HG03469 (cell line): ENCODE measurements around the gene ARL4C.

ENCODE experiments used
- ATAC-seq: cut with Tn5 transposase; IDR thresholded peaks from one replicate; pipeline ENCODE4 v1.9.1; 2021; ENCODE audit warnings: mild to moderate bottlenecking, moderate library complexity, moderate number of reproducible peaks; ENCODE audit not compliant: unreplicated experiment

The ARL4C gene

GRCh38 chr2:234496835-234497593 is at the start of gene ARL4C:
Gene ARL4C, minus strand, starts transcription at chr2:234497081. Its CDS starts 495 bp downstream, at chr2:234496586.
- no peak for ATAC-seq

- peak; percentile 44 for ATAC-seq
Observed at GRCh38 chr2:234544659-234545611, 48.1 kb upstream of the ARL4C start.

GRCh38 chr2:234542742-234543141 is 45.9 kb upstream of the ARL4C start:
- no peak for ATAC-seq

- no peak for ATAC-seq
Observed at GRCh38 chr2:234537929-234538328, 41.0 kb upstream of the ARL4C start.

DNA sequence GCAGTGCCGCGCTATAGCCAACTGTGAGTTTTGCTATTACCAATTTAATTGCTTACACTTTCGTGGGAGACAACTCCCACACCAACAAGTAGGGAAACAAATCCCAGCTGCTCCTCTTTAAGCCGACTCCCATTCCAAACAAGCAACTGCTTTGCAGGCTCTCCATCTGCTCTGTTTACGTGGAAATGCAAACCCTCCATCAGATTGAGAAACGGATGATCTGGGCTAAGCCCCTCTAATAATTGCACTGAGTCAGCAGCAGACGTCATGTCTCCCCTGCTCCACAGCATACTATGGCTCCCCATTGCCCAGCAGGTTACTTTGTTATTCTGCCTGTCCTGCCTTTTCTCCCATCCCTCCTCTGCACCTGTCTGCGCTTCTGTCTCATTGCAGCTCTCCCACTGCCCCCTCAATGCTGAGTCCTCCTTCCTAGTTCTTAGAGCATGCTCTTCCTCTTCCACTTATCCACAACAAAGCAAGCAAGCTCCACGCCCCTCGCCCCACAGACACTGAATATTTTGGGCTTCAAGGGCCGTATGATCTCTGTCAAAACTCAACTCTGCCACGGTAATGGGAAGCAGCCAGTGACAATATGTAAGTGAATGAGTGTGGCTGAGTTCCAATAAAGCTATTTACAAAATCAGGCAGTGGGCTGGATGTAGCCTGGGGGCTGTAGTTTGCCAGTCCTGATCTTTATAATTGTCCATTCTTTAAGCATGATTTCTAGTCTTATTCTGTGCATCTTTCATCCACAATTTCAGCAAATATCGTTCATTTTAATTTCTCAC is 39.5 kb upstream of the ARL4C start:
- no peak for ATAC-seq

DNA sequence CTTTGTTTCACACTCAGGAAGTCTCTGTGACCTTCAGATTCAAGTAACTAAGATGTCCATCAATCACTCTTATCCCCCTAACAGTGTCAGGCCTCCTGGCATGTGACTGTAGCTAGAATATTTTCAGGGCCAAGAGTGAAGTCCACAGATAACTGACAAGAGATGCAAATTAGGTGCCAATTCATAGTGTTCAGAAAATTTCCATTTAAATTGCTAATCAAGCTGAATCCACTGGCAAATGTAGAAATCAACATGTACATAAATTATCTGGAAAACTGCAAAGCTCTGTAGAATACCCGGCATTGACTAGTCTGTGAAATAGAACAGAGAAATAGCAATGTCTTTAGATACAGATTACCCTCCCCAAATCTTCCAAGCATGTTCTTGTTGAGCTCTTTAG is 38.6 kb upstream of the ARL4C start:
- ATAC-seq = no peak

- ATAC-seq = no peak
Observed at GRCh38 chr2:234534515-234534914, 37.6 kb upstream of the ARL4C start.

- ATAC-seq = no peak
Observed at GRCh38 chr2:234533626-234534025, 36.7 kb upstream of the ARL4C start.

DNA sequence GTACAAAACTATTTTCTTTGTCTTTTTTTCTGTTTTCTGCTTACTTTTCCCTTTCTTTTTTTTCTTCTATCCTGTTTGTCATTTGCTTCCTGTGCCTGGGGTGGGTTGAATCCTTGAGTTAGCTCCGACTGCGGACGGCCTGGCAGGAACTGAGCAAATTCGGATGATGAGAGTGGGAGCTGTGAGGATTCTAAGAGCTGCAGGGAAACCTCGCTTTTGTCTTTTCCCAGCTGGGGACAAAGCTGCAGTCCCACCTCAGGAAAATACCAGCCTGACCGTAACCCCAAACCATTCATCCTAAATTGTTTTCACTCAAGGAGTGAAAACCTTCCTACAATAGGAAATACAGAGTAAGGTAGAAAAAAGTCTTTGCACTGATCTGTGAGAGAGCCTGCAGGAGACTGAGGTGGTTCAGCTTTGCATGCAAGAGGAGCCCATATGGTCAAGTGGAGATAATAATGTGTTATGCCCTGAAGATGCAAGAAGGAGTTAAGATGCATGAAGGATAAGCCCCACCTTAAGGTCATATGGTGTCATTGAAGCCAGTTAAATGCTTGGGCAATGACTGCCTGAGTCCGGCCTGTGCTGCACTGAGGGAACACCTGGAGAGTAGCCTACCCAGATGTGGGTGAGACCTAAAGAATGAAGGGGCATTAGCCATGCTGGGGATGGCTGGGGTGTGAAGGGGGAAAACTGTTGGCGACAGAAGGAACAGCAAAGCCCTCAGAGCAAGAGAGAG is 31.7 kb upstream of the ARL4C start:
- no peak for ATAC-seq

- no peak for ATAC-seq
Observed at GRCh38 chr2:234526711-234527110, 29.8 kb upstream of the ARL4C start.

DNA sequence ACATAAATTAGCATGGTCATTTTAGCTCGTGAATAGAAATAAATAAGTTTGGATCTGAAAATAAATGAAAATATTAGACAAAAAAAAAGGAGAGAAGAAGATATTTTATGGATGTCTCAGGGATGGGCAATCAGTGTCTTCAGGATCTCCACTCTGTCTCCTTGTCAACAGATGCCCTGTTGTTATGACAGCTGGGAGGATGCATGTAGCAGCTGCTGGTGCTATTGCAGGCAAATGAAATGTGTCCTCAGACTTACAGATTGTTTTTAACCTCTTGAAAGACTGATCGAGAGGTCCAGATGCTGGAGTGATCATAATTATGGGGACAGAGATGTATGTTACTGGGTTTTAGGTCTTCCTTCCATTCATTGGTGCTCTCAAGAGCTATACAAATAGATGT is 24.7 kb upstream of the ARL4C start:
- no peak for ATAC-seq

- ATAC-seq = no peak
Observed at GRCh38 chr2:234518986-234519642, 22.2 kb upstream of the ARL4C start.

GRCh38 chr2:234517971-234518370 is 21.1 kb upstream of the ARL4C start:
- no peak for ATAC-seq

GRCh38 chr2:234514873-234515638 is 18.2 kb upstream of the ARL4C start:
- ATAC-seq = no peak

- ATAC-seq = no peak
Observed at GRCh38 chr2:234514099-234514498, 17.2 kb upstream of the ARL4C start.

DNA sequence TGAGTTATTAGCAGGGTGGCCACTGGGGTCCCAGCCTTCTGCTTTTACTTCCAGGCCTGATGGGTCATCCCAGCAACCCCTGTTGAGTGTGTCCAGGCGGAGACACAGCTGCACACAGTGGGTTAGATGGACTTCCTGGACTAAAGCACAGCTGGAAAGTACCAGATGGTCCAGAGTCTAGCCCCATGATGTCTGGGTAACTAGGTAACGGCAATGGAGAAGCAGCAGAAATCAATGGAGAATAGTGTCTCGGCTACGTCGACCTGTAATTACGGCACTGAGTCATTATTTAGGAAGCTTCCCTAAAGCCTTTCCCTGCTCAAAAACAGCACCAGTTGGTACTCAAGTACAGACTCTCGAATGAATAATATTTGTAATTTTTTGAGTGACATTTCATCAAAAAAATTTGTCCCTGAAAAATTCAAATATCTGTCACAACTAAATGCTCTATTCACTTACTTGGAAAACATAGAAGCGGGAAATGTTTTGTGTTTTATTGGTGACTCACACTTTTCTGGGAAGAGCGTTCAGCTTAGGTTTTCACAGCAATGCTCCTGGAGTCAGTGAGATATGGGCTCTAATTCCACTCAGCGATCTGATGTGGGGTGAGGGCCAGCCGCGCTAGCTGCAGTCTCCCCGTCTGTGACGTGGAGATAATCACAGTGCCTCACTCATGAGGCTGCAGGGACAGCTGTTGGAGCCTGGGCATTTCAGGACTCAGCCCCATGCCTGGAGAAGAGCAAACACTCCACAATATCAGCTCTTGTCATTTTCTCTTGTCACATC is 16.2 kb upstream of the ARL4C start:
- ATAC-seq = no peak

DNA sequence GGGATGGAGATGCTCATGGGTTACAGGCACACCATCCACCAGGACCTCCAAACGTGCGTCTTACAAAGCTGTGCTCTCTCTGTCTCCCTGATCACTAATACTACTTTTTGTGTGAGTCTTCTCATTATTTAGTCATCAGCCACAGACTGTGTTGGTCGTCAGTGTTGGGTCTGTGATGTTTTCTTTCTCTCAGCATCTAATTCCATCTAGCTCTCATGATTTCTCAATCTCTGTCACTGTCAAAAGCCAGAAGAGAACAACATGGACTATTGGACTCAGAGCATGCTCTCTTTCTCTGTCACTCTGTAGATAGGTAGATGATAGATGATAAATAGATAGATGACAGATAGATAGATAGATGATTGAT is 6.0 kb upstream of the ARL4C start:
- no peak for ATAC-seq

DNA sequence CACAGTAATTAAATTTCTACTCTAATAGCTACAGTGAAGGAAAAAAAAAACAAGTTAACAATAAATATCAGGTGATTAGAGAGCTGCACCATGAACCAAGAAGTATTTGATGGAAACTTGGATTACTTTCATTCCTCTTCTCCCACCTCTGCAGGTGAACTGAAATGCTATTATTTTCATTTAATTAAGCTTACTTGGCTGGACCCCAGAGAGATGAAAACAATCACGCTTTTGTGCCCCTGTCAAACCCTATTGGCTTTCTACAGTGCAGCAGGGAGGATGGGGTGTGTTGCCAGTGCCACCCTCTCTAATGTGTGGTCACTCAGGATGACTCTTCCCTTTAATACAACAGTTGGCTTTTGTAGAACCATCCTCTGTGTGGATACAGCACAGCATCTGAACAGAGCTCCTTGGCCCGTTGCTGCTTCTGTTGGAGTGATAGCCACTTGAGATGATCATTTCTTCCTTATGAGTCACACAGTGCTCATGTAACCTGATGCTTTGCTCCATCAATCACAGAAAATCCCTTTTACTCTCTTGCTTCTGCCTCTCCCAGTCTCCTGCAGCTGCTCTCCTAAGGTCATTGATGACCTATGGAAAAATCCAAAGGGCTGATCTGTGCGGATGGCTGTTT is 5.5 kb upstream of the ARL4C start:
- ATAC-seq = no peak
